Activated CD8-positive, alpha-beta memory T cell treated with anti-CD3 and anti-CD28 coated beads, Interleukin-2, amount 10 ng/mL, durations not matched to agents 7 days and 5 days (primary cell): ENCODE measurements around the gene KIAA0825. TPM values are rescaled to one million over a fixed set of nuclear protein-coding genes. Genes with fewer than 3 reads are reported as not detected.

Experiments used
- ATAC-seq: fragments of 150-1000 bp; cut with Tn5 transposase; one replicate; pipeline ENCODE4 v1.10.0; 2021; ENCODE audit warnings: moderate library complexity
- CTCF ChIA-PET: fragments of 350-600 bp; sonication (Branson Sonifier 250); formaldehyde crosslinking; loops from one replicate; lab custom pipeline; 2021; ENCODE audit warnings: antibody characterized with exemption; lab: Charles Lee
- DNase-seq: peaks from one replicate; pipeline ENCODE4 v3.0.0-alpha.2; 2020
- H3K27ac Mint-ChIP-seq: one replicate; pipeline ENCODE4 v1.8.0; 2021; ENCODE audit warnings: mild to moderate bottlenecking, mixed read lengths
- H3K27me3 Mint-ChIP-seq: one replicate; pipeline ENCODE4 v1.8.0; 2021; ENCODE audit warnings: mixed read lengths
- H3K36me3 Mint-ChIP-seq: one replicate; pipeline ENCODE4 v1.8.0; 2021; ENCODE audit warnings: mild to moderate bottlenecking, mixed read lengths
- H3K4me1 Mint-ChIP-seq: one replicate; pipeline ENCODE4 v1.8.0; 2021; ENCODE audit warnings: mixed read lengths
- H3K4me3 Mint-ChIP-seq: one replicate; pipeline ENCODE4 v1.8.0; 2021; ENCODE audit warnings: mild to moderate bottlenecking, moderate library complexity, mixed read lengths
- H3K9me3 Mint-ChIP-seq: one replicate; pipeline ENCODE4 v1.8.0; 2022; ENCODE audit warnings: low read depth, mixed read lengths
- total RNA-seq, 2 experiments: library from RNA; stranded (reverse); gene quantifications; one replicate each; pipeline ENCODE4 v1.2.3, GENCODE V29; 2021

KIAA0825 gene
- total RNA-seq, 2 experiments from 2014 or later: 2.7 to 3.3 TPM

GRCh38 chr5:94267350-94267899, 351.0 kb downstream of the KIAA0825 start:
- peaks cover 11% of the 10 kb centered on the region for H3K4me1 Mint-ChIP-seq
- no peaks in the 10 kb centered on the region for H3K9me3 Mint-ChIP-seq
- ATAC-seq: no peak
- H3K4me3 Mint-ChIP-seq: no peak overlapping the region
- no peaks in the 10 kb centered on the region for H3K27me3 Mint-ChIP-seq
- no peak for DNase-seq
- H3K36me3 Mint-ChIP-seq: peaks cover 2% of the 10 kb centered on the region
- H3K27ac Mint-ChIP-seq: no peak overlapping the region
- CTCF ChIA-PET: no interaction called here

- Mint-ChIP-seq H3K9me3 (no peaks in the 10 kb centered on the region), H3K4me3 (no peak overlapping the region), H3K4me1 (peaks cover 11% of the 10 kb centered on the region), H3K36me3 (peaks cover 2% of the 10 kb centered on the region), H3K27me3 (no peaks in the 10 kb centered on the region), H3K27ac (no peak overlapping the region)
- ATAC-seq (no peak), DNase-seq (no peak)
- CTCF ChIA-PET: no interaction called here
These were observed 352.2 kb downstream of the KIAA0825 start for GRCh38 chr5:94266170-94266569.

DNA sequence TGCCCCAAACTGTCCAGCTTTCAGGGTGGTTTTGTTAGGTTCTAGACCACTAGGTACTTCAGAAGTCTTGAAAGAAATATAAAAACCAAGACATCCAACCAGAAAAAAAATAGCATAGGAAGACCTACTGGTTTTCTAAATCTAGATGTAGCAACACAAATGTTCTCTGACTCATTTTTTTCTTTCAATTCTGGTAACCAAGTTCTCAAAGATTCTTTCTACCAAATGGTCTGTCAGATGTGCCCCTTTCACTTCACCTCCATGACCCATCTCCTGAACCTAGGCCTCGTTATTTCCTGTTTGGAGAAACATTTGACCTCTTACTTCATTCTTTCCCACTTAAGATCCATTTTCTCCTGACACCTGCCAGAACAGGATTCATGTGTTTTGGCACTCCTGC, 355.3 kb downstream of the KIAA0825 start:
- no peaks in the 10 kb centered on the region for H3K36me3 Mint-ChIP-seq

GRCh38 chr5:94260096-94260495, 358.3 kb downstream of the KIAA0825 start:
- Mint-ChIP-seq H3K27me3 (peaks cover 2% of the 10 kb centered on the region), H3K9me3 (no peaks in the 10 kb centered on the region), H3K4me1 (peaks cover 9% of the 10 kb centered on the region), H3K4me3 (no peak overlapping the region), H3K36me3 (no peaks in the 10 kb centered on the region), H3K27ac (no peak overlapping the region)
- DNase-seq: no peak
- ATAC-seq: no peak
- CTCF ChIA-PET: no interaction called here

More for the DNA sequence above, 355.3 kb downstream of the KIAA0825 start:
- ATAC-seq (no peak), DNase-seq (no peak)
- H3K4me3 Mint-ChIP-seq: no peak overlapping the region
- no peaks in the 10 kb centered on the region for H3K9me3 Mint-ChIP-seq
- CTCF ChIA-PET: no interaction called here
- peaks cover under 1% of the 10 kb centered on the region for H3K27me3 Mint-ChIP-seq
- H3K4me1 Mint-ChIP-seq: peaks cover 9% of the 10 kb centered on the region
- no peak overlapping the region for H3K27ac Mint-ChIP-seq

DNA sequence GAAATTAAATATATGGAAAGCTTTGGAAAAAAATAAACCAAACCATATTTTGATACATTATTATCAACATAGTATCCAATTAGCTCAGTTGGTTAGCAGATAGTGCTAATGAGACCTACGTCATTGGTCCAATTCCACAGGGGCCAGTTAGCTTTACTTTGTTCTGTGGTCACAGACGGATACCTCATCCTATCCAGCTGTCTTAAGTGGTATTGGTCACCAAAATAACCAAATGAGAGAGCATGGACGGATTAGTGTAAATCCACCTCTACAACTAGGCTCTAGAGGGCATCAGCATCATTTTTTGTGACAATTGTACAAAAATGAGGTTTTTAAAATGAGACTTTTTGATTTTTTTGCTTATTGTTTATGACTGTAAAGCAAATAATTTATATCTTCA, 364.2 kb downstream of the KIAA0825 start:
- H3K36me3 Mint-ChIP-seq: no peaks in the 10 kb centered on the region
- no peak overlapping the region for H3K4me3 Mint-ChIP-seq
- no peak for DNase-seq
- H3K9me3 Mint-ChIP-seq: no peaks in the 10 kb centered on the region
- peaks cover 2% of the 10 kb centered on the region for H3K27me3 Mint-ChIP-seq
- no peaks in the 10 kb centered on the region for H3K4me1 Mint-ChIP-seq
- H3K27ac Mint-ChIP-seq: no peak overlapping the region
- CTCF ChIA-PET: no interaction called here
- ATAC-seq: no peak

- Mint-ChIP-seq H3K4me1 (peaks cover 3% of the 10 kb centered on the region), H3K27me3 (no peaks in the 10 kb centered on the region), H3K27ac (no peak overlapping the region), H3K9me3 (no peaks in the 10 kb centered on the region), H3K36me3 (no peaks in the 10 kb centered on the region), H3K4me3 (no peak overlapping the region)
- DNase-seq (no peak), ATAC-seq (no peak)
- CTCF ChIA-PET: no interaction called here
These were observed 367.4 kb downstream of the KIAA0825 start for GRCh38 chr5:94250985-94251384.

- no peak for ATAC-seq
- Mint-ChIP-seq H3K9me3 (no peaks in the 10 kb centered on the region), H3K36me3 (no peaks in the 10 kb centered on the region), H3K4me3 (no peak overlapping the region), H3K27me3 (no peaks in the 10 kb centered on the region), H3K4me1 (peaks cover 6% of the 10 kb centered on the region), H3K27ac (no peak overlapping the region)
- DNase-seq: no peak
- CTCF ChIA-PET: no interaction called here
These were observed 369.0 kb downstream of the KIAA0825 start for GRCh38 chr5:94249430-94249829.

DNA sequence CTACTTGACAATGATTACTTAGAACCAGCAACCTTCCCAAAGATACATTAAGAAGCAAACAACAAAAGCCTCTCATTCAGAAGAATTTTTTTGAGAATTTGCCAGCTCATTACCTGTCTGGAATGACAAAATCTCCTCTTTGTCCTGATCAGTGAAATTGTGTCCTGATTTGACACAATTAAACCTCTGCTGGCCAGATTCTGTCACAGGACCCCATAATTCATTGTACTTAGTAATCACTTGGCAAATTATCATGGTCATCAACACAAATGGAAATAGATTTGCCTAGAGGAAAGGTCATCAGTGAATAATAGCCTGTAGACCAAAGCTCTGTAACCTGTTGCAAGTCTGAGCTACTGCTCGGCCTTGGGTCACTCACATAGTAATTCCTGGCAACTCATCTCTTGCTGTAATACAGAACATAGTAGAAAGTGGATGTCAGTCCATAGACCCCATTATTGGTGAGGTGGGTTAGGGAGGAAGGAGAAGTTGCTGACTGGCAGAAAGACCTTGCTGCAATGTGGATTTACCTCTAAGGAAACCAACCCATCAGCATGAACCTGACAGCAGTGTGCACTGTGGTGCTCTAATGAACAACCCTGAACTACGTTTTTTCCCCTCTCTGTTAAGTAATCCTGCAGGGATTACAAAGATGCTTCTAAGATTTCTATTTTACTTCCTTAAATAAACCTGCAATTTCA, 370.1 kb downstream of the KIAA0825 start:
- no peak for ATAC-seq
- H3K27me3 Mint-ChIP-seq: no peaks in the 10 kb centered on the region
- no peak for DNase-seq
- peaks cover 6% of the 10 kb centered on the region for H3K4me1 Mint-ChIP-seq
- H3K27ac Mint-ChIP-seq: no peak overlapping the region
- no peaks in the 10 kb centered on the region for H3K36me3 Mint-ChIP-seq
- no peaks in the 10 kb centered on the region for H3K9me3 Mint-ChIP-seq
- no peak overlapping the region for H3K4me3 Mint-ChIP-seq
- CTCF ChIA-PET: no interaction called here

GRCh38 chr5:94245608-94246007, 372.8 kb downstream of the KIAA0825 start:
- Mint-ChIP-seq H3K27me3 (no peaks in the 10 kb centered on the region), H3K27ac (no peak overlapping the region), H3K4me3 (no peak overlapping the region), H3K9me3 (no peaks in the 10 kb centered on the region), H3K36me3 (no peaks in the 10 kb centered on the region), H3K4me1 (peaks cover 6% of the 10 kb centered on the region)
- CTCF ChIA-PET: no interaction called here
- DNase-seq: no peak
- no peak for ATAC-seq

GRCh38 chr5:94244921-94245320, 373.5 kb downstream of the KIAA0825 start:
- H3K27me3 Mint-ChIP-seq: no peaks in the 10 kb centered on the region
- H3K9me3 Mint-ChIP-seq: no peaks in the 10 kb centered on the region
- CTCF ChIA-PET: no interaction called here
- peaks cover 6% of the 10 kb centered on the region for H3K4me1 Mint-ChIP-seq
- ATAC-seq (no peak), DNase-seq (no peak)
- H3K36me3 Mint-ChIP-seq: no peaks in the 10 kb centered on the region
- H3K4me3 Mint-ChIP-seq: no peak overlapping the region
- no peak overlapping the region for H3K27ac Mint-ChIP-seq

DNA sequence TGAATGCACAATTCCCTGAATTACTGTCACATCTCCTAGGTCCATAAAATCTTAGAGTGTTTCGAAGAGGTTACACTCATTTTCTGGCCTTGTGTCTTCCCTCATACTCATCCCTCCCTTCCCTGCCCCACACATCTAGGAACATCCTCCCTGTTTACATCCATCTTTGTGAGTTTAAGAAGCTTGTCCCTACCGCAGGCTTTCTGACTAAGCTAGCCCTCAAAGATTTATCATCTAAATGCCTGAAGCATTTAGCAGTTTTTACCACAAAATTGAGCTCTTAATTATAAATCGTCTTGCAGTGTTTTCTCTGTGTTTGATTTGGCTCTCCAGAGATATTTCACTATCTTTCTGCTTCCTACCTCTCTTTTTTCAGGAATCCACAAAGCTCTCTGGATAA, 374.8 kb downstream of the KIAA0825 start:
- no peaks in the 10 kb centered on the region for H3K36me3 Mint-ChIP-seq
- H3K4me1 Mint-ChIP-seq: peaks cover 6% of the 10 kb centered on the region
- H3K27ac Mint-ChIP-seq: no peak overlapping the region
- DNase-seq (no peak), ATAC-seq (no peak)
- CTCF ChIA-PET: no interaction called here
- H3K9me3 Mint-ChIP-seq: no peaks in the 10 kb centered on the region
- no peak overlapping the region for H3K4me3 Mint-ChIP-seq
- H3K27me3 Mint-ChIP-seq: no peaks in the 10 kb centered on the region

DNA sequence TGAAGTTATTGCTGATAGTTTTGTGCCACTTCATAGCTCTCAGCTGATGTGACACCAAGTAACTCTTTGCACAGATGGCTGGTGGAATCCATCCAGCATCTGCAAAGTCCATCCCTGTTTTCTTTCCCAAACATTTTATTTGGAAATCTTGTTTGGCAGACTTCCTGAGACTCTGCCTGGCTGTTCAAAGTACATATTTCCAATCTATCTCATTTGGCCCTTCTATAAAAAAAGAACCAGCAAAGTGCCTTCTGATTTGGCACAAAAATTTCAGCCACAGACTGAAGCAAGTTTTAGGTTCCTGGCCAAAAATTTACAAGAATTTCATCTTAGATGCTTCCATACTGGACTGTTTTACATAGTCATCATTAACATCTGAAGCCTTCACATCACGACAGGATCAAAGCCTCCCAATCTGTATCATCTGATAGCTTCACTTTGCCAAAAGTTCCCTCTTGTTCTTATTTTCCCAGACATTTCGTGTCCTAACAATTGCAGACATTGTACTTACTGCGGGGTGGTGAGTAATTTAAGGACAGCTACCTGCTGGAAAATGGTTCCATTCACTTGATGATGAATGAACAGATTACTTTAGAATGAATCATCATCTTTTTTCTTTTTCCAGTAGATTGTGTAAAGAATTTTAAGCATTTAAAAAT, 377.3 kb downstream of the KIAA0825 start:
- CTCF ChIA-PET: no interaction called here
- H3K27ac Mint-ChIP-seq: no peak overlapping the region

GRCh38 chr5:94240596-94240992, 377.8 kb downstream of the KIAA0825 start:
- Mint-ChIP-seq H3K36me3 (peaks cover 1% of the 10 kb centered on the region), H3K4me1 (no peaks in the 10 kb centered on the region), H3K4me3 (no peak overlapping the region)

More for the DNA sequence above, 377.3 kb downstream of the KIAA0825 start:
- no peak overlapping the region for H3K4me3 Mint-ChIP-seq
- H3K27me3 Mint-ChIP-seq: no peaks in the 10 kb centered on the region
- ATAC-seq: no peak
- peaks cover 4% of the 10 kb centered on the region for H3K4me1 Mint-ChIP-seq
- no peak for DNase-seq
- H3K9me3 Mint-ChIP-seq: no peaks in the 10 kb centered on the region
- H3K36me3 Mint-ChIP-seq: peaks cover under 1% of the 10 kb centered on the region

DNA sequence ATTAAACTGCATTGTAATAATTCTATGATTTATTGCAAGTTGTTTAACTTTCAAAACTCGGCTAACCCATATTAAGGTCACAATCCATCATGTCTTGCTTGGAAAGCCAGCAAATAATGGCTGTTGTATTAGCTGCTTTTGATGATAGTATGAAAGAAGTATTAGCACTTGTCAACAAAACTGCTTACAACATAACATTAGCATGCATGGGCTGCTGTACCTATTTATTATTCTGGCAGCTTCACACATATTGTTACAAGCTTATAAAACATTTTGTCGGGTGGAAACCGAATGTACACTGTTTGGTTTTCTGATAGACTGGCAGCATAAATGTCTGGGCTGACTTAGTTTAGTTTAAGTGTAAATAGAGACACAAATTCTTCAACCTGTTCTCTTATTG, 378.3 kb downstream of the KIAA0825 start:
- ATAC-seq (no peak), DNase-seq (no peak)
- Mint-ChIP-seq H3K4me3 (no peak overlapping the region), H3K9me3 (no peaks in the 10 kb centered on the region), H3K27me3 (no peaks in the 10 kb centered on the region), H3K27ac (no peak overlapping the region), H3K36me3 (peaks cover 4% of the 10 kb centered on the region), H3K4me1 (no peaks in the 10 kb centered on the region)
- CTCF ChIA-PET: no interaction called here

More at GRCh38 chr5:94240596-94240992, 377.8 kb downstream of the KIAA0825 start:
- Mint-ChIP-seq H3K27me3 (no peaks in the 10 kb centered on the region), H3K27ac (no peak overlapping the region), H3K9me3 (no peaks in the 10 kb centered on the region)
- CTCF ChIA-PET: no interaction called here
- ATAC-seq: no peak
- DNase-seq: no peak
